ENCODE results near the gene EGFLAM. TPM values are rescaled to one million over a fixed set of nuclear protein-coding genes. Genes with fewer than 3 reads are reported as not detected.

The EGFLAM gene
- total and polyA plus RNA-seq, 2 donors (not counting 3 experiments of a cell fraction or from before 2014, with no cell fraction given): 1.2 to 2.7 TPM

DNA sequence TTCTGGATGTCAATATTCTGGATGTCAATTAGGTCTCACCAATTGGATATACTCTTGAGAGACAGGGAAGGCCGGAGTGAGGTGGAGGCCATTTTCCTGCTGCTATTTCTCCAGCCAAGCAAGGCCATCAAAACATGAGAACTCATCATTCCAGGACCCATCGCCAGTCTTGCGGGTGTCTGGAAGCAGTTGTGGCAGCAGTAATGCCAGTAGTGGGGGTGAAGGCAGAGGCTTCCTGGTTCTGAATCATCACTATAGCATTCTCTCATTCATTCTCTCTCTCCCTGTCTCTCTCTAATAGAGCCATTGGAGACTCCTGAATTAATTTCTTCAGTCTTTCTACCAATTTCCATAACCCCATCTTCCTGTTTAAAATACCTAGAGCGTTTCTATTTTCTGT is 71.8 kb downstream of the EGFLAM start:
- H3K9ac ChIP-seq (replicated peaks; ENCODE audit: extremely low read depth, insufficient read depth, low read length): no peak overlapping the region
- CTCF ChIA-PET: no interaction called here
- TF ChIP-seq JUN (IDR thresholded peaks at IDR 0.05; ENCODE audit: borderline replicate concordance, insufficient read depth, insufficient read length, low read depth): no peak
- TF ChIP-seq, protein P1, sequence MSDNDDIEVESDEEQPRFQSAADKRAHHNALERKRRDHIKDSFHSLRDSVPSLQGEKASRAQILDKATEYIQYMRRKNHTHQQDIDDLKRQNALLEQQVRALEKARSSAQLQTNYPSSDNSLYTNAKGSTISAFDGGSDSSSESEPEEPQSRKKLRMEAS (IDR thresholded peaks at IDR 0.05; ENCODE audit: insufficient read depth, insufficient read length): no peak
- TF ChIP-seq MYC (IDR thresholded peaks at IDR 0.05; ENCODE audit: low read depth, low read length): no peak
- TF ChIP-seq FOS (IDR thresholded peaks at IDR 0.05; ENCODE audit: borderline replicate concordance, insufficient read depth, low read length): no peak
- TF ChIP-seq POLR2AphosphoS5 (IDR thresholded peaks at IDR 0.05; ENCODE audit: insufficient read depth, low read depth, low read length): no peak
- no peak for TF ChIP-seq EZH2 (IDR thresholded peaks at IDR 0.05; ENCODE audit: borderline replicate concordance, low read depth, low read length, severe bottlenecking)
- no peak for TF ChIP-seq POLR2A (IDR thresholded peaks at IDR 0.05; ENCODE audit: low read depth, low read length)
- DNase-seq (ENCODE audit: low read depth, low spot score): no peak
- no peaks in the 10 kb centered on the region for H3K9me3 ChIP-seq (replicated peaks; ENCODE audit: control insufficient read depth, insufficient read depth, low read length)
- no peak overlapping the region for H3K27ac ChIP-seq (ENCODE audit: insufficient read depth, low read depth, low read length)
- no peak overlapping the region for H3K4me3 ChIP-seq (replicated peaks in 1 of 3; ENCODE audit: insufficient read depth in 1 of 3, low read depth in 1 of 3, low read length in 3 of 3)
- POLR2A ChIA-PET: no interaction called here
- no peaks in the 10 kb centered on the region for H3K9me1 ChIP-seq (replicated peaks; ENCODE audit: control insufficient read depth, extremely low read depth, insufficient read depth, low read length)
- H4K20me1 ChIP-seq (replicated peaks; ENCODE audit: control insufficient read depth, extremely low read depth, insufficient read depth, low read length): no peaks in the 10 kb centered on the region
- no peaks in the 10 kb centered on the region for H3K4me1 ChIP-seq (ENCODE audit: control insufficient read depth, extremely low read depth, insufficient read depth, low read length)
- BruUV-seq (replicated peaks): no TSS peak
- H3K36me3 ChIP-seq (ENCODE audit: control insufficient read depth in 2 of 2, extremely low read depth in 1 of 2, insufficient read depth in 2 of 2, low read length in 2 of 2): no peaks in the 10 kb centered on the region
- no peak overlapping the region for H2AFZ ChIP-seq (ENCODE audit: low read depth, low read length)
- no peak for FAIRE-seq
- intact Hi-C loops (cut with micrococcal nuclease): no loop called here
- H3K4me2 ChIP-seq (ENCODE audit: insufficient read depth, low read length): no peak overlapping the region
- no peaks in the 10 kb centered on the region for H3K79me2 ChIP-seq (ENCODE audit: control insufficient read depth, insufficient read depth, low read length)
- dilution Hi-C loops (cut with MboI; ENCODE audit: extremely low pct_ligation_motif_present, low sequenced_read_pairs): no loop called here
- no peaks in the 10 kb centered on the region for H3K27me3 ChIP-seq (ENCODE audit: control insufficient read depth in 2 of 2, insufficient read depth in 2 of 2, low read length in 2 of 2)

DNA sequence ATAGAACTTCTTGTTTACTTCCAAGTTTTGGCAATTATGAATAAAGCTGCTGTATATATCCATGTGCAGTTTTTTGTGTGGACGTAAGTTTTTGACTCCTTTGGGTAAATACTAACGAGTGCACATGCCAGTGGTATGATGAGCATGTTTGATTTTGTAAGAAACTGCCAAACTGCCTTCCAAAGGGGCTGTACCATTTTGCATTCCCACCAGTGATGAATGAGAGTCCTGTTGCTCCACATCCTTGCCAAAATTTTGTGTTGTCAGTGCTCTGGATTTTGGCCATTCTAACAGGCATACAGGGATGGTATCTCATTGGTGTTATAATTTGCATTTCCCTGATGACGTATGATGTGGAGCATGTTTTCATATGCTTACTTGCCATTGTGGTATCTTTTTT is 73.5 kb downstream of the EGFLAM start:
- Histone ChIP-seq H3K4me1 (ENCODE audit: control insufficient read depth, extremely low read depth, insufficient read depth, low read length) (no peaks in the 10 kb centered on the region), H3K27me3 (ENCODE audit: control insufficient read depth in 2 of 2, insufficient read depth in 2 of 2, low read length in 2 of 2) (no peaks in the 10 kb centered on the region), H4K20me1 (replicated peaks; ENCODE audit: control insufficient read depth, extremely low read depth, insufficient read depth, low read length) (no peaks in the 10 kb centered on the region), H3K9ac (replicated peaks; ENCODE audit: extremely low read depth, insufficient read depth, low read length) (no peak overlapping the region), H3K36me3 (ENCODE audit: control insufficient read depth in 2 of 2, extremely low read depth in 1 of 2, insufficient read depth in 2 of 2, low read length in 2 of 2) (no peaks in the 10 kb centered on the region), H2AFZ (ENCODE audit: low read depth, low read length) (no peak overlapping the region), H3K79me2 (ENCODE audit: control insufficient read depth, insufficient read depth, low read length) (no peaks in the 10 kb centered on the region), H3K27ac (ENCODE audit: insufficient read depth, low read depth, low read length) (no peak overlapping the region), H3K9me3 (replicated peaks; ENCODE audit: control insufficient read depth, insufficient read depth, low read length) (no peaks in the 10 kb centered on the region), H3K4me3 (replicated peaks in 1 of 3; ENCODE audit: insufficient read depth in 1 of 3, low read depth in 1 of 3, low read length in 3 of 3) (no peak overlapping the region), H3K9me1 (replicated peaks; ENCODE audit: control insufficient read depth, extremely low read depth, insufficient read depth, low read length) (no peaks in the 10 kb centered on the region), H3K4me2 (ENCODE audit: insufficient read depth, low read length) (no peak overlapping the region)
- BruUV-seq (replicated peaks): no TSS peak
- FAIRE-seq (no peak), DNase-seq (ENCODE audit: low read depth, low spot score) (no peak)
- POLR2A ChIA-PET: no interaction called here
- TF ChIP-seq, protein P1 (IDR thresholded peaks at IDR 0.05; ENCODE audit: insufficient read depth, insufficient read length): no peak
- TF ChIP-seq, protein P2, sequence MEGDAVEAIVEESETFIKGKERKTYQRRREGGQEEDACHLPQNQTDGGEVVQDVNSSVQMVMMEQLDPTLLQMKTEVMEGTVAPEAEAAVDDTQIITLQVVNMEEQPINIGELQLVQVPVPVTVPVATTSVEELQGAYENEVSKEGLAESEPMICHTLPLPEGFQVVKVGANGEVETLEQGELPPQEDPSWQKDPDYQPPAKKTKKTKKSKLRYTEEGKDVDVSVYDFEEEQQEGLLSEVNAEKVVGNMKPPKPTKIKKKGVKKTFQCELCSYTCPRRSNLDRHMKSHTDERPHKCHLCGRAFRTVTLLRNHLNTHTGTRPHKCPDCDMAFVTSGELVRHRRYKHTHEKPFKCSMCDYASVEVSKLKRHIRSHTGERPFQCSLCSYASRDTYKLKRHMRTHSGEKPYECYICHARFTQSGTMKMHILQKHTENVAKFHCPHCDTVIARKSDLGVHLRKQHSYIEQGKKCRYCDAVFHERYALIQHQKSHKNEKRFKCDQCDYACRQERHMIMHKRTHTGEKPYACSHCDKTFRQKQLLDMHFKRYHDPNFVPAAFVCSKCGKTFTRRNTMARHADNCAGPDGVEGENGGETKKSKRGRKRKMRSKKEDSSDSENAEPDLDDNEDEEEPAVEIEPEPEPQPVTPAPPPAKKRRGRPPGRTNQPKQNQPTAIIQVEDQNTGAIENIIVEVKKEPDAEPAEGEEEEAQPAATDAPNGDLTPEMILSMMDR (IDR thresholded peaks at IDR 0.05; ENCODE audit: extremely low read depth in 1 of 2, insufficient read depth in 1 of 2, low read depth in 1 of 2, low read length in 2 of 2): no peak
- TF ChIP-seq FOS (IDR thresholded peaks at IDR 0.05; ENCODE audit: borderline replicate concordance, insufficient read depth, low read length) (no peak), EZH2 (IDR thresholded peaks at IDR 0.05; ENCODE audit: borderline replicate concordance, low read depth, low read length, severe bottlenecking) (no peak), GATA2 (IDR thresholded peaks at IDR 0.05; ENCODE audit: insufficient read depth, insufficient read length, low read depth, low read length) (no peak), POLR2AphosphoS5 (IDR thresholded peaks at IDR 0.05; ENCODE audit: insufficient read depth, low read depth, low read length) (no peak), MYC (IDR thresholded peaks at IDR 0.05; ENCODE audit: low read depth, low read length) (no peak), JUN (IDR thresholded peaks at IDR 0.05; ENCODE audit: borderline replicate concordance, insufficient read depth, insufficient read length, low read depth) (no peak), POLR2A (IDR thresholded peaks at IDR 0.05; ENCODE audit: low read depth, low read length) (no peak)
- dilution Hi-C loops (cut with MboI; ENCODE audit: extremely low pct_ligation_motif_present, low sequenced_read_pairs) (no loop called here), intact Hi-C loops (cut with micrococcal nuclease) (no loop called here)
- CTCF ChIA-PET: interaction anchor here (1.1 kb wide), 1 partner anchor 66 kb away, joined by 3 read pairs; no protein-coding TSS in a partner anchor
